Skeletal muscle tissue (tissue), 4 donors: Measurements from ENCODE around the gene FBXO36. TPM values are rescaled to one million over a fixed set of nuclear protein-coding genes. Genes with fewer than 3 reads are reported as not detected.

ENCODE experiments used
- H3K27ac ChIP-seq: one replicate; pipeline ENCODE4 v1.7.0; 2013; ENCODE audit warnings: mild to moderate bottlenecking, low read depth, low read length, inconsistent platforms
- H3K27me3 ChIP-seq, 3 donors: one replicate each; pipeline ENCODE4 v1.7.0; 2013; ENCODE audit warnings: low read length in 3 of 3; ENCODE audit not compliant: control insufficient read depth in 3 of 3, insufficient read depth in 3 of 3
- H3K36me3 ChIP-seq, 3 donors: one replicate each; pipeline ENCODE4 v1.7.0; 2013; ENCODE audit warnings: low read length in 3 of 3; ENCODE audit not compliant: control insufficient read depth in 3 of 3, insufficient read depth in 3 of 3
- H3K4me1 ChIP-seq, 3 donors: one replicate each; pipeline ENCODE4 v1.7.0; 2013; ENCODE audit warnings: low read length in 3 of 3, mild to moderate bottlenecking in 3 of 3; ENCODE audit not compliant: control insufficient read depth in 3 of 3, insufficient read depth in 3 of 3
- H3K4me3 ChIP-seq, 3 donors: one replicate each; pipeline ENCODE4 v1.7.0; 2013; ENCODE audit warnings: low read length in 3 of 3
- H3K9ac ChIP-seq, 3 donors: one replicate each; pipeline ENCODE4 v1.7.0; 2013; ENCODE audit warnings: low read length in 3 of 3, mild to moderate bottlenecking in 3 of 3, moderate library complexity in 2 of 3, low read depth in 1 of 3
- H3K9me3 ChIP-seq, 3 donors: one replicate each; pipeline ENCODE4 v1.7.0; 2013; ENCODE audit warnings: low read length in 3 of 3; ENCODE audit not compliant: control insufficient read depth in 3 of 3
- total RNA-seq: library from RNA; depleted of rRNA; stranded (reverse); fragments of >200 nt; gene quantifications from one replicate; pipeline ENCODE4 v1.2.3, GENCODE V29; 2014
- donor health status: Osteomylitis.

FBXO36 gene
- total RNA-seq, 1 donor from 2014 or later: 2.1 TPM

DNA sequence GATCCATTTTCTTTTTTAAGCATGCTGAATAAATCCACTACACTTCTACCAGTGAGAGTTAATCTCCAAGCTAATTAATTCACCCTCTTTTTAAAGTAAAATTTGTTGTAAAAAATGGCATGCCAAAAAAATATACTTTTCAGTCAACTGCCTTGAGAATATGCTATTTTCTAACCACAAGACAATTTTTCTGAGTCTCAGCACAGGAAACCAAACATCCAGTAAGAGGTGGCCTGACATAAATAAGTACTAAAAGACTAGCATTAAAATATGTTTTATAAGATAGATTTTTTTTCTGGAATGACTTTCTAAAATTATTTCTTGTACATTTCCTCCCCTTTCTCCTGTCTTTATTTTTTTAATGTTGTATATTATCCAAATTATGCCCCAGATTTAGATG, 2.9 kb downstream of the FBXO36 start:
- H3K9me3 ChIP-seq: no peaks in the 10 kb centered on the region
- H3K9ac ChIP-seq: no peak overlapping the region
- H3K27me3 ChIP-seq: no peaks in the 10 kb centered on the region
- H3K36me3 ChIP-seq: no peaks in the 10 kb centered on the region
- peaks cover 9 to 13% (median 12%) of the 10 kb centered on the region in 3 donors for H3K4me1 ChIP-seq
- H3K4me3 ChIP-seq: no peak overlapping the region
- no peak overlapping the region for H3K27ac ChIP-seq

DNA sequence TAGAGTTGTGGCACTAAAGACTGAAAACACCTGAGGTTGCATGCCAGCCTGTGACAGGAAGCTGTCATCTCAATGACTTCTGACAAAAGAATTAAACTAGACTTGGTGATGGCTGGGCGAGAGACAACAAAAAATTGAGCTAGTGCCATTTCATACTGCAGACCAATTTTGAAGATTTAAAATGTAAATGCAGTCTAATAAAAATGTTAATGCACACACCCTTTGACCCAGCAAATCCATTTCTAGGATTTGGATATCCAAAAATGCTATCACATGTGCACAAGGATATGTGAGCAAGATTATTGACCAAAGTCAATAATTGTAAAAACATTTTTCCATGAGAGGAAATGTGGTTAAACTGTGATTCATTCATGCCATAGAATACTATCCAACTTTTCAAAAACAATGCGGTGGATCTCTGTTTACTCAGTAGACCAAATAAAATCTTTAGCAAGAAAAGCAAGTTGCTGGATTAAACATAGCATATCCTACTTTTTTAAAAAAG, 5.6 kb downstream of the FBXO36 start:
- Histone ChIP-seq H3K27ac (no peak overlapping the region), H3K36me3 (no peaks in the 10 kb centered on the region), H3K4me1 (peaks cover 4 to 5% (median 5%) of the 10 kb centered on the region in 3 donors), H3K9me3 (no peaks in the 10 kb centered on the region), H3K27me3 (no peaks in the 10 kb centered on the region), H3K9ac (no peak overlapping the region), H3K4me3 (no peak overlapping the region)

DNA sequence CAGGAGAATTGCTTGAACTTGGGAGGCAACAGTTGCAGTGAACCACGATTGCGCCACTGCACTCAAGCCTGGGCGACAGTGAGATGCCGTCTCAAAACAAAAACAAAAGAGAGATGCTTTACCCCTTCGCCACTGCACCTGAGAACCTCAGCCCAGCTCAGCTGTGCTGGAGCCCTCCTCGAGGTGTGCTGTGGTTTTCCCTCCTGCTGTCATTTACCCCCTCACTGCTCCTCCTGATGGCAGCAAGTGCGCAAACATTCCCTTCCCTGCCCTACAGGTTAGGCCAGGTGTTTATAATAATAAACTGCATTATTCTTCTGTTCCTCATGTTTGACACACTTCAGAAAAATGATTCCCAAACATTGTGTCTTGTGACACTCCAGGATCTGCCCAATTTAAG, 8.4 kb downstream of the FBXO36 start:
- Histone ChIP-seq H3K36me3 (peaks cover 0 to 2% (median 0%) of the 10 kb centered on the region in 3 donors), H3K4me1 (no peaks in the 10 kb centered on the region), H3K4me3 (no peak overlapping the region), H3K9ac (no peak overlapping the region), H3K9me3 (no peaks in the 10 kb centered on the region), H3K27me3 (no peaks in the 10 kb centered on the region), H3K27ac (no peak overlapping the region)

DNA sequence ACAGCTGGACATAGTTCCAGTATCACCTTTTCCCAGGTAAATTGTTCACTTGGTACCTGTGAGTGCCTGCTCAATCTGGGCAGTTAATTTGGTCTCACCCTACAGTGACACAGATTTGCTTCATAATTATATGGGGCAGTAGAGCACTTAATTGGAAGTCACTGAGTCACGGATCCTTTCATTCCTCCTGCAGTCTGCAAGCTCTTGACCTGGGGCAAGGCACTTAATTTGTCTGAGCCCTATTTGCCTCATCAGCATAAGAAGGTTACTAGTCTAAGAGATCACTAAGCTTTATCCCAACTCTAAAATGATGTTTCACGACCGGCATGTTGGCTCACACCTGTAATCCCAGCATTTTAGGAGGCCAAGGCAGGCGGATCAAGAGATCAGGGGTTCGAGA, 8.9 kb downstream of the FBXO36 start:
- Histone ChIP-seq H3K27me3 (no peaks in the 10 kb centered on the region), H3K4me1 (no peaks in the 10 kb centered on the region), H3K4me3 (no peak overlapping the region), H3K36me3 (peaks cover 0 to 2% (median 0%) of the 10 kb centered on the region in 3 donors), H3K27ac (no peak overlapping the region), H3K9ac (no peak overlapping the region), H3K9me3 (no peaks in the 10 kb centered on the region)

- H3K27me3 ChIP-seq: no peaks in the 10 kb centered on the region
- no peak overlapping the region for H3K9ac ChIP-seq
Observed at GRCh38 chr2:229937537-229937936, 15.2 kb downstream of the FBXO36 start.

DNA sequence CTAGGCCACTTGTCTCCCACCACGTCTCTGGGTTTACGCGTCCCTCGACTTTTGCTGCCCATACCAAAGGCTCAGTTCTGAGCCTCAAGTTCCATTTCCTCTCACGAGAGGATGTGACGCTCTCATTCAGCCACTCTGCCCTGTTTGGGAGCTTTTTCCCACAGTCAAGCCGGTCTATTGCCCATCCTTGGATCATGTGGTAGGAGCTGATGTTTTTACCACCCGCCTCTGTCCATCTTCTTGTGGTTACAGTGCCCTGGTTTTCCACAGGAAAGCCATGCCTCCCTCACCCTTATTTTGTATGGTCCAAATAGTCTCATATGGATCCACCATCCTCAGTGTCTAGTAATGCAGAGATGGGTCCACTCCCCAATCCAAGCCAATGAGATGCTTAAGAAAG, 20.4 kb downstream of the FBXO36 start:
- Histone ChIP-seq H3K27ac (no peak overlapping the region), H3K9ac (no peak overlapping the region), H3K9me3 (no peaks in the 10 kb centered on the region), H3K36me3 (no peaks in the 10 kb centered on the region), H3K27me3 (no peaks in the 10 kb centered on the region), H3K4me3 (no peak overlapping the region), H3K4me1 (no peaks in the 10 kb centered on the region)

More at GRCh38 chr2:229937537-229937936, 15.2 kb downstream of the FBXO36 start:
- Histone ChIP-seq H3K4me1 (no peaks in the 10 kb centered on the region), H3K9me3 (no peaks in the 10 kb centered on the region), H3K27ac (no peak overlapping the region), H3K4me3 (no peak overlapping the region), H3K36me3 (peaks cover 0 to 2% (median 0%) of the 10 kb centered on the region in 3 donors)

- Histone ChIP-seq H3K4me3 (no peak overlapping the region), H3K27me3 (no peaks in the 10 kb centered on the region), H3K4me1 (no peaks in the 10 kb centered on the region), H3K9me3 (no peaks in the 10 kb centered on the region), H3K27ac (no peak overlapping the region), H3K9ac (no peak overlapping the region), H3K36me3 (no peaks in the 10 kb centered on the region)
Observed at GRCh38 chr2:229943171-229943570, 20.9 kb downstream of the FBXO36 start.

GRCh38 chr2:229943770-229944449, 21.6 kb downstream of the FBXO36 start:
- Histone ChIP-seq H3K4me1 (no peaks in the 10 kb centered on the region), H3K9me3 (no peaks in the 10 kb centered on the region), H3K9ac (no peak overlapping the region), H3K4me3 (no peak overlapping the region), H3K27ac (no peak overlapping the region), H3K27me3 (no peaks in the 10 kb centered on the region), H3K36me3 (no peaks in the 10 kb centered on the region)

GRCh38 chr2:229945975-229946374, 23.7 kb downstream of the FBXO36 start:
- Histone ChIP-seq H3K9me3 (no peaks in the 10 kb centered on the region), H3K36me3 (no peaks in the 10 kb centered on the region), H3K4me3 (no peak overlapping the region), H3K27me3 (no peaks in the 10 kb centered on the region), H3K27ac (no peak overlapping the region), H3K4me1 (no peaks in the 10 kb centered on the region), H3K9ac (no peak overlapping the region)

DNA sequence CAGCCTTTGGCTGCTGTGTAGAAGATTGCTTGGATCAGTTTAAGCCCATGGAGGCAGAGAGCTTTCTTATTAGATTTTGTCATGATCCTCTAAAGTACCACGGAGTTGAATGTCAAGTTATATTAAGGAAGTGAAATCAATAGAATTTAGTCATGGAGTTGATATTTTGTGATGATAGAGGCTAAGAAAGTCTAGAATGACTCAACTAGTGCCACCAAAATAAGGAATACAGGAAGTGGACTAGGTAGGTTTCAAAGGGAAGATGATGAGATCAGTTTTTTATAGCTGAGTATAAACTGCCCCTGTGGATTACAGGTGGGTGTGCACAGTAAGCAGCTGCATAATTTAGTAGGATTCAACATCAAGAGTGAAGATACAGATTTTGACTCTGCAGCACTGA, 25.2 kb downstream of the FBXO36 start:
- H3K9me3 ChIP-seq: no peaks in the 10 kb centered on the region
- H3K4me3 ChIP-seq: no peak overlapping the region
- no peaks in the 10 kb centered on the region for H3K36me3 ChIP-seq
- H3K27ac ChIP-seq: no peak overlapping the region
- no peaks in the 10 kb centered on the region for H3K27me3 ChIP-seq
- H3K4me1 ChIP-seq: no peaks in the 10 kb centered on the region
- no peak overlapping the region for H3K9ac ChIP-seq
